GM12878 (cell line): ENCODE measurements around the gene CSRP1. TPM values are rescaled to one million over a fixed set of nuclear protein-coding genes. Genes with fewer than 3 reads are reported as not detected.
A peak's percentile ranks its signal among the peaks of the same experiment; 100 is the strongest.

Experiments
- CBFB ChIP-seq: IDR thresholded peaks from 2 replicates; pipeline ENCODE4 v1.6.1; 2016; ENCODE audit warnings: antibody characterized with exemption, low read depth
- EGR1 ChIP-seq, 2 experiments: IDR thresholded peaks; 1 replicate in 1 of 2; 2 replicates in 1 of 2; pipeline ENCODE4 v1.6.1; 2011 to 2012; ENCODE audit warnings: low read depth in 2 of 2, low read length in 2 of 2, borderline replicate concordance in 1 of 2, mild to moderate bottlenecking in 1 of 2, moderate library complexity in 1 of 2
- ETV6 ChIP-seq, 2 experiments: fragments of 450-650 bp in 1 of 2; IDR thresholded peaks in 1 of 2; conservative IDR thresholded peaks in 1 of 2; 2 replicates each; pipeline ENCODE4 v1.6.1; 2014; ENCODE audit warnings: antibody characterized with exemption in 1 of 2, borderline replicate concordance in 1 of 2, low read depth in 1 of 2, mild to moderate bottlenecking in 1 of 2, moderate library complexity in 1 of 2
- MEF2A ChIP-seq: IDR thresholded peaks from 2 replicates; pipeline ENCODE4 v1.6.1; 2011; ENCODE audit warnings: low read depth, mild to moderate bottlenecking, low read length, moderate library complexity; ENCODE audit not compliant: insufficient read depth
- MEF2B ChIP-seq: fragments of 450-650 bp; IDR thresholded peaks from 2 replicates; pipeline ENCODE4 v1.6.1; 2018; ENCODE audit warnings: mild to moderate bottlenecking, moderate library complexity; ENCODE audit not compliant: partially characterized antibody, poor library complexity, severe bottlenecking
- MLLT1 ChIP-seq: fragments of 450-650 bp; IDR thresholded peaks from 2 replicates; pipeline ENCODE4 v1.6.1; 2016; ENCODE audit warnings: mild to moderate bottlenecking
- PRDM15 ChIP-seq: fragments of 450-650 bp; formaldehyde crosslinking; IDR thresholded peaks from 2 replicates; pipeline ENCODE4 v1.4.0; 2020; ENCODE audit warnings: mild to moderate bottlenecking, moderate library complexity
- RB1 ChIP-seq: fragments of 450-650 bp; formaldehyde crosslinking; IDR thresholded peaks from 2 replicates; pipeline ENCODE4 v1.6.1; 2017; ENCODE audit warnings: mild to moderate bottlenecking, borderline replicate concordance
- RELB ChIP-seq: fragments of 450-650 bp; IDR thresholded peaks from 2 replicates; pipeline ENCODE4 v1.6.1; 2017; ENCODE audit warnings: low read depth, mild to moderate bottlenecking, moderate library complexity
- ZBTB40 ChIP-seq: fragments of 450-650 bp; IDR thresholded peaks from 2 replicates; pipeline ENCODE4 v1.6.1; 2016; ENCODE audit warnings: mild to moderate bottlenecking, moderate library complexity, borderline replicate concordance
- ZNF274 ChIP-seq: IDR thresholded peaks from one replicate; pipeline ENCODE4 v1.8.0; 2011; ENCODE audit not compliant: insufficient read length, insufficient read depth
- ZSCAN29 ChIP-seq: fragments of 450-650 bp; IDR thresholded peaks from 2 replicates; pipeline ENCODE4 v1.6.1; 2017; ENCODE audit warnings: mild to moderate bottlenecking, moderate library complexity
- polyA plus RNA-seq, 11 experiments: library from polyadenylated mRNA; depleted of rRNA in 4 of 11; unstranded in 6 of 11; stranded (reverse) in 5 of 11; fragments of >200 nt; fragmentation: Nextera tagmentation in 4 of 11; fragmentation: Illumina TruSeq in 1 of 11; extraction: Ambion mirVana in 4 of 11; extraction: Trizol in 1 of 11; gene quantifications; 1 replicate in 1 of 11; 2 replicates in 10 of 11; pipeline versions ENCODE4 v1.2.1 to v1.2.3, GENCODE V29; 2011 to 2016; ENCODE audit warnings: inconsistent platforms in 2 of 11, missing spikeins in 2 of 11, low read depth in 1 of 11
- total RNA-seq, 4 experiments: library from RNA; depleted of rRNA in 3 of 4; stranded (reverse); fragments of >200 nt in 3 of 4; fragmentation: Illumina TruSeq in 1 of 4; extraction: Trizol in 1 of 4; gene quantifications; 2 replicates each; pipeline versions ENCODE4 v1.2.1 to v1.2.3, GENCODE V29; 2013 to 2021

The CSRP1 gene
- total and polyA plus RNA-seq, 10 of the 15 experiments (the other 5 are each of a cell fraction or from before 2014, with no cell fraction given) = 23.4 to 99.2 (median 80.7) TPM

- TF ChIP-seq ZNF274 (no peak), MEF2A (peak; percentile 59; the same call in 1 of the 2 replicates), RELB (peak; percentile 62; the same call in 1 of the 2 replicates), ZBTB40 (0 out of 2 replicates have a peak, but pooled peaks have one; percentile 11), MLLT1 (no peak), MEF2B (peak; percentile 57), ZSCAN29 (no peak), EGR1 (IDR thresholded peaks at IDR 0.05; ENCODE audit: borderline replicate concordance in 1 of 2, low read depth in 2 of 2, low read length in 2 of 2) (peak in 1 of 2 experiments; percentile 10; a peak in 1 of 3 replicates), CBFB (no peak), ETV6 (conservative IDR thresholded peaks at IDR 0.05 in 1 of 2, IDR thresholded peaks at IDR 0.05 in 1 of 2; ENCODE audit: borderline replicate concordance in 1 of 2, low read depth in 1 of 2) (no peak), PRDM15 (no peak), RB1 (no peak)
Observed at GRCh38 chr1:201476670-201477344, 30.1 kb downstream of the CSRP1 start (continued).
